ENCODE data around the gene UBXN1.
"Not testable (repeated sequence)": the region's sequence is repeated elsewhere in the genome, so short reads cannot be mapped to it uniquely, and the experiment has no call there.

DNA sequence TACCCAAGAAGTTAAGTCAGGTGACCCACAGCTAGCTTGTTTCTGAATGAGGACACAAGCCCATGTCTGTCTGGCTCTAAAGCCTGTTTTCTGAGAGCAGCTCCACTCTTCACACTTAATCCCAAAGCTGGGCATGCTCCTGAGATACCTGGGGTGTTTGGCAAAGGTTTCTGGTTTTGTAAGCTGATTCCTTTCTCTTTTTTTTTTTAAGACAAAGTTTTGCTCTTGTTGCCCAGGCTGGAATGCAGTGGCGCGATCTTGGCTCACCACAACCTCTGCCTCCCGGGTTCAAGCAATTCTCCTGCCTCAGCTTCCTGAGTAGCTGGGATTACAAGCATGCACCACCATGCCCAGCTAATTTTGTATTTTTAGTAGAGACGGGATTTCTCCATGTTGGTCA is 14.8 kb upstream of the UBXN1 start:
- TF ChIP-seq POLR2A (IDR thresholded peaks at IDR 0.05; ENCODE audit: low read depth); POLR2AphosphoS5 (IDR thresholded peaks at IDR 0.05); EP300 (IDR thresholded peaks at IDR 0.05): not testable (repeated sequence)
- TF ChIP-seq, protein P1, sequence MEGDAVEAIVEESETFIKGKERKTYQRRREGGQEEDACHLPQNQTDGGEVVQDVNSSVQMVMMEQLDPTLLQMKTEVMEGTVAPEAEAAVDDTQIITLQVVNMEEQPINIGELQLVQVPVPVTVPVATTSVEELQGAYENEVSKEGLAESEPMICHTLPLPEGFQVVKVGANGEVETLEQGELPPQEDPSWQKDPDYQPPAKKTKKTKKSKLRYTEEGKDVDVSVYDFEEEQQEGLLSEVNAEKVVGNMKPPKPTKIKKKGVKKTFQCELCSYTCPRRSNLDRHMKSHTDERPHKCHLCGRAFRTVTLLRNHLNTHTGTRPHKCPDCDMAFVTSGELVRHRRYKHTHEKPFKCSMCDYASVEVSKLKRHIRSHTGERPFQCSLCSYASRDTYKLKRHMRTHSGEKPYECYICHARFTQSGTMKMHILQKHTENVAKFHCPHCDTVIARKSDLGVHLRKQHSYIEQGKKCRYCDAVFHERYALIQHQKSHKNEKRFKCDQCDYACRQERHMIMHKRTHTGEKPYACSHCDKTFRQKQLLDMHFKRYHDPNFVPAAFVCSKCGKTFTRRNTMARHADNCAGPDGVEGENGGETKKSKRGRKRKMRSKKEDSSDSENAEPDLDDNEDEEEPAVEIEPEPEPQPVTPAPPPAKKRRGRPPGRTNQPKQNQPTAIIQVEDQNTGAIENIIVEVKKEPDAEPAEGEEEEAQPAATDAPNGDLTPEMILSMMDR (IDR thresholded peaks at IDR 0.05), result not testable (repeated sequence)
